ENCODE results near the gene DKC1. TPM values are rescaled to one million over a fixed set of nuclear protein-coding genes. Genes with fewer than 3 reads are reported as not detected.
A peak's percentile ranks its signal among the peaks of the same experiment; 100 is the strongest.

Gene DKC1
- polyA plus RNA-seq, 3 donors = 14.1 to 21.6 (median 17.0) TPM

GRCh38 chrX:154734061-154734781 is 28.4 kb upstream of the DKC1 start:
- peak in 2 of 3 donors; percentile 75 to 88 for DNase-seq
- Histone ChIP-seq H3K79me2 (ENCODE audit: insufficient read depth, low read length) (peaks cover 85% of the 10 kb centered on the region), H4K20me1 (ENCODE audit: insufficient read depth, low read length) (no peaks in the 10 kb centered on the region), H3K36me3 (replicated peaks in 1 of 2; ENCODE audit: control insufficient read depth in 1 of 2, insufficient read depth in 2 of 2, low read length in 2 of 2) (no peaks in the 10 kb centered on the region), H3K4me2 (replicated peaks; ENCODE audit: extremely low read depth, low read length, poor library complexity, severe bottlenecking) (peak overlapping the region; percentile 66), H3K27ac (ENCODE audit: low read depth in 1 of 2, low read length in 2 of 2) (peak overlapping the region; percentile 83 to 91), H3K9ac (ENCODE audit: insufficient read depth, low read length, poor library complexity, severe bottlenecking) (peak overlapping the region; percentile 15), H3K4me1 (ENCODE audit: control insufficient read depth in 1 of 2, insufficient read depth in 2 of 2, low read length in 2 of 2) (peaks cover 98 to 99% of the 10 kb centered on the region in 2 donors), H3K27me3 (ENCODE audit: control insufficient read depth in 2 of 2, insufficient read depth in 2 of 2, low read length in 2 of 2) (no peaks in the 10 kb centered on the region), H3K4me3 (replicated peaks in 1 of 3; ENCODE audit: low read depth in 2 of 3, low read length in 3 of 3) (peak overlapping the region in 2 of 3 experiments; percentile 19 to 52), H2AFZ (ENCODE audit: insufficient read depth, low read depth, low read length, poor library complexity, severe bottlenecking) (no peak overlapping the region), H3K9me3 (replicated peaks in 1 of 2; ENCODE audit: control insufficient read depth in 1 of 2, insufficient read depth in 1 of 2, low read length in 2 of 2) (no peaks in the 10 kb centered on the region)
- Mint-ChIP-seq H3K4me3 (peak overlapping the region; percentile 72 to 78), H3K4me1 (peaks cover 94% of the 10 kb centered on the region), H3K9me3 (peaks cover 0 to 3% (median 0%) of the 10 kb centered on the region in 7 donors), H3K36me3 (peaks cover 8 to 12% of the 10 kb centered on the region in 2 donors), H3K27ac (peak overlapping the region; percentile 92 to 97 (median 95)), H3K27me3 (ENCODE audit: low read depth in 3 of 3) (peaks cover 0 to 2% (median 0%) of the 10 kb centered on the region in 3 donors)
- intact Hi-C loops (cut with micrococcal nuclease) = no loop called here
- WGBS (ENCODE audit: insufficient coverage) = 0% methylated on average over 4 of the region's 8 CpGs
- TF ChIP-seq, protein P1, sequence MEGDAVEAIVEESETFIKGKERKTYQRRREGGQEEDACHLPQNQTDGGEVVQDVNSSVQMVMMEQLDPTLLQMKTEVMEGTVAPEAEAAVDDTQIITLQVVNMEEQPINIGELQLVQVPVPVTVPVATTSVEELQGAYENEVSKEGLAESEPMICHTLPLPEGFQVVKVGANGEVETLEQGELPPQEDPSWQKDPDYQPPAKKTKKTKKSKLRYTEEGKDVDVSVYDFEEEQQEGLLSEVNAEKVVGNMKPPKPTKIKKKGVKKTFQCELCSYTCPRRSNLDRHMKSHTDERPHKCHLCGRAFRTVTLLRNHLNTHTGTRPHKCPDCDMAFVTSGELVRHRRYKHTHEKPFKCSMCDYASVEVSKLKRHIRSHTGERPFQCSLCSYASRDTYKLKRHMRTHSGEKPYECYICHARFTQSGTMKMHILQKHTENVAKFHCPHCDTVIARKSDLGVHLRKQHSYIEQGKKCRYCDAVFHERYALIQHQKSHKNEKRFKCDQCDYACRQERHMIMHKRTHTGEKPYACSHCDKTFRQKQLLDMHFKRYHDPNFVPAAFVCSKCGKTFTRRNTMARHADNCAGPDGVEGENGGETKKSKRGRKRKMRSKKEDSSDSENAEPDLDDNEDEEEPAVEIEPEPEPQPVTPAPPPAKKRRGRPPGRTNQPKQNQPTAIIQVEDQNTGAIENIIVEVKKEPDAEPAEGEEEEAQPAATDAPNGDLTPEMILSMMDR (IDR thresholded peaks at IDR 0.05) = no peak

GRCh38 chrX:154735695-154736393 is 26.8 kb upstream of the DKC1 start:
- H3K4me3 Mint-ChIP-seq = no peak overlapping the region
- 67% methylated on average over 1 of the region's 7 CpGs for WGBS (ENCODE audit: insufficient coverage)
- H3K27me3 Mint-ChIP-seq (ENCODE audit: low read depth in 3 of 3) = peaks cover 0 to 2% (median 0%) of the 10 kb centered on the region in 3 donors
- Histone ChIP-seq H3K27me3 (ENCODE audit: control insufficient read depth in 2 of 2, insufficient read depth in 2 of 2, low read length in 2 of 2) (no peaks in the 10 kb centered on the region), H3K4me1 (ENCODE audit: control insufficient read depth in 1 of 2, insufficient read depth in 2 of 2, low read length in 2 of 2) (peaks cover 90 to 98% of the 10 kb centered on the region in 2 donors), H3K27ac (ENCODE audit: low read depth in 1 of 2, low read length in 2 of 2) (peak overlapping the region; percentile 70 to 83), H3K79me2 (ENCODE audit: insufficient read depth, low read length) (peaks cover 89% of the 10 kb centered on the region), H2AFZ (ENCODE audit: insufficient read depth, low read depth, low read length, poor library complexity, severe bottlenecking) (no peak overlapping the region), H4K20me1 (ENCODE audit: insufficient read depth, low read length) (no peaks in the 10 kb centered on the region), H3K4me3 (replicated peaks in 1 of 3; ENCODE audit: low read depth in 2 of 3, low read length in 3 of 3) (no peak overlapping the region), H3K36me3 (replicated peaks in 1 of 2; ENCODE audit: control insufficient read depth in 1 of 2, insufficient read depth in 2 of 2, low read length in 2 of 2) (no peaks in the 10 kb centered on the region), H3K9me3 (replicated peaks in 1 of 2; ENCODE audit: control insufficient read depth in 1 of 2, insufficient read depth in 1 of 2, low read length in 2 of 2) (no peaks in the 10 kb centered on the region), H3K4me2 (replicated peaks; ENCODE audit: extremely low read depth, low read length, poor library complexity, severe bottlenecking) (no peak overlapping the region), H3K9ac (ENCODE audit: insufficient read depth, low read length, poor library complexity, severe bottlenecking) (no peak overlapping the region)
- no peak for DNase-seq
- TF ChIP-seq, protein P1 (IDR thresholded peaks at IDR 0.05) = no peak
- peaks cover 0 to 4% (median 0%) of the 10 kb centered on the region in 7 donors for H3K9me3 Mint-ChIP-seq
- peaks cover 4 to 10% of the 10 kb centered on the region in 2 donors for H3K36me3 Mint-ChIP-seq
- intact Hi-C loops (cut with micrococcal nuclease) = no loop called here
- peak overlapping the region; percentile 68 to 97 (median 92) for H3K27ac Mint-ChIP-seq
- H3K4me1 Mint-ChIP-seq = peaks cover 92% of the 10 kb centered on the region

Measured in CD14-positive monocyte (primary cell).